Omental fat pad (tissue), 4 donors: ENCODE results near the gene NXPH1. TPM values are rescaled to one million over a fixed set of nuclear protein-coding genes. Genes with fewer than 3 reads are reported as not detected.

Source experiments
- ATAC-seq: fragments of 150-250 bp; one replicate; pipeline ENCODE4 v1.9.1; 2016; ENCODE audit warnings: mild to moderate bottlenecking, moderate library complexity; ENCODE audit not compliant: low FRiP score
- DNase-seq: peaks from one replicate; pipeline ENCODE4 v3.0.0-alpha.2; 2019; ENCODE audit warnings: low spot score
- CTCF ChIP-seq, 3 donors: fragments of 450-650 bp; IDR thresholded peaks; one replicate each; pipeline ENCODE4 v1.5.1; 2016 to 2017; ENCODE audit warnings: antibody characterized with exemption in 3 of 3, mild to moderate bottlenecking in 3 of 3, moderate library complexity in 2 of 3
- total RNA-seq, 4 donors: library from RNA; depleted of rRNA; stranded (reverse); fragments of >200 nt; gene quantifications; one replicate each; pipeline ENCODE4 v1.1.0, GENCODE V29; 2016

Gene NXPH1
- total RNA-seq, 4 donors from 2014 or later = not detected

GRCh38 chr7:8516976-8517375 is 83.6 kb downstream of the NXPH1 start:
- ATAC-seq (no peak), DNase-seq (no peak)
- no peak for TF ChIP-seq CTCF (IDR thresholded peaks at IDR 0.05)

- DNase-seq (no peak), ATAC-seq (no peak)
- no peak for TF ChIP-seq CTCF (IDR thresholded peaks at IDR 0.05)
Measured at GRCh38 chr7:8528311-8528710, 94.9 kb downstream of the NXPH1 start.

- ATAC-seq (no peak), DNase-seq (no peak)
- TF ChIP-seq CTCF (IDR thresholded peaks at IDR 0.05) = no peak
Measured at GRCh38 chr7:8531991-8532515, 98.6 kb downstream of the NXPH1 start.

GRCh38 chr7:8536431-8536830 is 103.0 kb downstream of the NXPH1 start:
- TF ChIP-seq CTCF (IDR thresholded peaks at IDR 0.05) = no peak
- ATAC-seq (no peak), DNase-seq (no peak)

GRCh38 chr7:8549046-8549445 is 115.6 kb downstream of the NXPH1 start:
- DNase-seq = no peak
- TF ChIP-seq CTCF (IDR thresholded peaks at IDR 0.05) = no peak
- ATAC-seq = no peak

GRCh38 chr7:8560501-8560900 is 127.1 kb downstream of the NXPH1 start:
- DNase-seq (no peak), ATAC-seq (no peak)
- TF ChIP-seq CTCF (IDR thresholded peaks at IDR 0.05) = no peak

- no peak for TF ChIP-seq CTCF (IDR thresholded peaks at IDR 0.05)
- DNase-seq (no peak), ATAC-seq (no peak)
Measured at GRCh38 chr7:8561449-8561848, 128.0 kb downstream of the NXPH1 start.
